GM18508 (cell line): ENCODE measurements around the gene TMEM80.

ENCODE experiments used
- ATAC-seq: cut with Tn5 transposase; IDR thresholded peaks from one replicate; pipeline ENCODE4 v1.9.1; 2021; ENCODE audit warnings: moderate number of reproducible peaks; ENCODE audit not compliant: insufficient read depth, unreplicated experiment

The TMEM80 gene

DNA sequence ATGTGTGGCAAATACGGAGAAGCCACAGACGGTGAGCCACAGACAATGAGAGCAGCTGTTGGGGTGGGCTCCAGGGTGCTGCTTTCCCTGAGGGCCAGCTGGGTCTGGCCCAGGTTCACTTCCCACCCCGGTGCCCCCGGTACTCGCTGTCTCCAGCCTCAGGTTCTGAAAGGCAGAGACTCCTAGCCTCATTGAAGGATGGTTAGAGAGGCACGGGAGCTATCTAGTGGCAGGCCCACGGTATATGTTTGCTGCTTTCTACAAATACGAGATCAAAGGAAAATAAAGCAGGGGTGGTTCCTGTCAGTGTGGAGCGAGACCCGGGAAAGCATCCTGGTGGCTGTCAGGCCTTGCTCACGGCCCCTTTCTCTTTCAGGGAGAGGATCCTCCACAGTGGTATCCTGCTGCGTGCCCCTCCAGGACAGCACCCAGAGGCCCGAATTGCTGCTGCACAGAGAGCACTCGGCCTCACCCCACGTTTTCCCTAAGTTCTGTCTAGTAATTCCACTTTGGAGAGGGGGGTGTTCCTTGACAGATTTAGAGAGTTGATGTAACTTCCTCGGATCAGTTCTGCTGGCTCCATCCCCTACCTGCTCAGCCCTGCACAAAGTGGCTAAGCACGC lies 3.0 kb downstream of the TMEM80 start:
- no peak for ATAC-seq

DNA sequence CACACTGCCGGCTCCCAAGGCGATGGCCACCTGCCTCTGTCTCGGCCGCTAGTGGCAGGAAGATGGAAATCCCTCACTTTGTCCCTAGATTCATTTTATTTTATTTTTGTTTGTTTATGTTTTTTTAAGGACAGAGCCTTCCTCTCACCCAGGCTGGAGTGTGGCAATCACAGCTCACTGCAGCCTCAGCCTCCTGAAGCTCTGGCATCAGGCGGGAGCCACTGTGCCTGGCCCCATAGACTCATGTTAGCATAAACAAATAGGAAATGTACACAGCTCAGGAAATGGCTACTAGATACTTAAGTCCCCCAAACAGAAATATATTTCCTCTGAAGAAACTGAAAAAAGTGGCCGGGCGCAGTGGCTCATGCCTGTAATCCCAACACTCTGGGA lies 3.5 kb downstream of the TMEM80 start:
- no peak for ATAC-seq

DNA sequence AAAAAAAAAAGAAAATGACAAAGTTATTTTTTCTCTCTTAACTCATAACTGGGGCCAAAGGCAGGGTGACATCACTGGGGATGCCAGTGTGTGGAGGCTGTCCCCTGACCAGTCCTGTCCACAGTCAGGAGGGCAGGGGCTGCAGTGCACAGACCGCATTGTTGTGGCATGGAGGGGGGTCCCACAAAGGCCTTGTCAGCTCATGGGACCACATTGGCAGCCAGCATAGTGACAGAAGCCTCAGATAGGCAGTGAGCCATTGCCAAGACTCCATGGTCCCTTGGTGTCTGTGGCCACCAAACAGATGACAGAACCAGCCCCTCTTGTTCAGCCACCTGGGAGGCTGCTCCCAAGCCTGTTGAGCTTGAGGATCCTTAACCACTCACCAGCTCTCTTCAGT lies 4.1 kb downstream of the TMEM80 start:
- ATAC-seq: no peak

DNA sequence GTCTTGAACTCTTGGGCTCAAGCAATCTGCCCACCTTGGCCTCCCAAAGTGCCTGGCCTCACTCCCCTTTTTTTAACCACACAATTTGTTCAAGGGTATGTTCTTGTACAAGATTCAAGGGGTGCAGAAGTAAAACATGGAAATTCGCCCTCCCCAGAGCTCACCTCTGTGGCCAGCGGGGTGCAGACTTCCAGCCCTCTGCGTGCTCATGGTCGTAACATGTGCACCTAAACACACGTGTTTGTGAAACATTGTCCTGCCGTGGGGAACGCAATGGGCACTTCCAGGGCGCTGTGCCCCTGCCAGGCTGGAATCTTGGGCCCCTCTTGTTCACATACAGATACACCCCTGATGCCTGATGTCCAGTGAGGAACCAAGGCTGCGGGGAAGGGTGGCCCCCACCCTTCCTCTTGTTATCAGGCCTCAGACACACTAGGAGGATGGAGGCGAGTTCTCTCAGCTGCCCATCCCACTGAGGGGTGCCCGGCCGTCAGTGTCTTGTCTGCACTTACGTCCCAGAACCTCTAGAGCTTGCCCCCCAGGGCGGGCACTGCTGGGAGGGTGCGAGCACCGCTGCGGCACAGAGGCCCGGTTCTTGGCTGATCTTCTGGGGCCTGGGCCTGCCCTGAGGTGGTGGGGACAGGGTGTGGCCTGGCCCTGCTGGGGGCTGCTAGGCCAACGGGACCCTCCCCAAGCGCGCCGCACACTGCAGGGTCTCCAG lies 6.3 kb downstream of the TMEM80 start:
- no peak for ATAC-seq

DNA sequence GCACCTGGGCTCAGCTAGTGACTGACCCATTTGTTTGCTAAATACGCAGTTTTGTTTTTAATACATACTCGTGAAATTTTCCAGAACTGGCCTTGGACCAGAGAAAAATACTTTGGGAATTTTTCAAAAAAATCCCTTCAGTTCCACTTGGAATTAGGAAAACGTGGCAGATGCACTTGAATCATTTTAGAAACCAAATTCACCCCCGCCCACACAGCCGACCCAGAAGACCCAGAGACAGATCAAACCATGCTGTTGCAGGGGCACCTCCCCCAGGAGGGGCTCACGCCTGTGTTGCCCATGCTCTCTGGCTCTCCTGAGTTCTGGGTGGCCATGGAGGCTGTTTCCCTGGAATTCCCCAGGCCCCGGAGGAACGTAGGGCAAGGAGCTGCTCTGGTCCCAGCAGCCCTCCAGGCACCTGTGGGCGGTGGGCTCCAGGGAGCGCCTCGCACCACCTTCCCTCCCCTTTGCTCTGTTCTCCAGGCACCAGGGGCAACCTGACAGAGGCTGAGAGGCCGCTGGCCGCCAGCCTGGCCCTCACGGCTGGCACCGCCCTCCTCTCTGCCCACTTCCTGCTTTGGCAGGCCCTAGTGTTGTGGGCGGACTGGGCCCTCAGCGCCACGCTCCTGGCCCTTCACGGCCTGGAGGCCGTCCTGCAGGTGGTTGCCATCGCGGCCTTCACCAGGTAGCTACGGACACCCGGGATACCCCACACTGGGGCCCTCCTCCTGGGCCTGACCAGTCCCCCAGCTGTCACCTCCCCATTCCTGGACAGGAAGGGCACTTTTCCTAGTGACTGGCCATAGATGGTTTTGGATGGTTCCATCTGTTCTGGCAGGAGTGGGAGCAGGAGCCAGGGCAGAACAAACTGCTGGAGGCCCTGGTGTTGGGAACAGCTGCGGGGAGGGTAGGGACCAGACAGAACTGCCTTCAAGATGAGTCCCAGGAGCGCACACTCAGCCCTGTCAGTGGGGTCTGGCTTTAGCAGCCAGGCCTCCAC lies 7.1 kb downstream of the TMEM80 start:
- no peak for ATAC-seq

DNA sequence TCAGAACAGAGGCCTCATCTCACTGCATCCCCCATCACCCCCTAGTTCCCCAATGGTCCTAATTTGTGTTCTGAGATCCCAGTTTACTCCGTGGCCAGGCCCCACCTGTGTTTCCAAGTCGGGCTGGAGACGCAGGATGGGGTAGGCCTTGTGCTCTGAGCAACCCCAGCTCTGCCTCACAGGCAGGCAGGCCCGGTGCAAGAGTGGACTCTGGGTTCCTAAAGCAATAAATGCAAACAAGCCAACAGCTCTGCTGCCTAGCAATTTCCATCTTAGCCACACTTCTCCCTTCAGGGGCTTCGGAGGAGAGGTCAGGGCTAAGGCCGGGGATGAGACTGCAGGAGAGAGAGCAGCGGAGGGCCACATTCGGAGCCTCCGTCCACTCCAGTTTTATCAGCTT lies 7.9 kb downstream of the TMEM80 start:
- ATAC-seq: no peak

DNA sequence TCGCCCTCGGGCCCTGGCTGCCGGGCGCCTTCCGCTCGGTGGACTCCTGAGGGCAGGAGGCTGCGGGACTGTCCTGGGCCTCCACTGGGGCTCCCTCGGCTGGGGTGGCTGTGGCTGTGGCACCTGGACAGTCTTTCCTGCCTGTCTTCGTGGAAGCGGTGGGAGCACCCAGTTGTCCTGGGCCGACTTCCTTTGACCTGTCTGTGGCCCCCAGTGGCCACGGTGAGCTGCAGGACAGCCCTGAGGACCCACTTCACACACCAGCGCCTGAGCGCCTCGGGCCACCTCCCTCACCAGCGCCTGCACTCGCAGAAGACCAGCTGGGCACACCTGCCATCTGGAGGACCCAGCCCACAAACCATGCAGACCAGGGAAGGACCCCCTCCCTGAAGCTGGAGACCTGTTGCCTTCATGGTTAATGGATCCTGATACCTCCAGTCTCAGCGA lies 8.6 kb downstream of the TMEM80 start:
- no peak for ATAC-seq

DNA sequence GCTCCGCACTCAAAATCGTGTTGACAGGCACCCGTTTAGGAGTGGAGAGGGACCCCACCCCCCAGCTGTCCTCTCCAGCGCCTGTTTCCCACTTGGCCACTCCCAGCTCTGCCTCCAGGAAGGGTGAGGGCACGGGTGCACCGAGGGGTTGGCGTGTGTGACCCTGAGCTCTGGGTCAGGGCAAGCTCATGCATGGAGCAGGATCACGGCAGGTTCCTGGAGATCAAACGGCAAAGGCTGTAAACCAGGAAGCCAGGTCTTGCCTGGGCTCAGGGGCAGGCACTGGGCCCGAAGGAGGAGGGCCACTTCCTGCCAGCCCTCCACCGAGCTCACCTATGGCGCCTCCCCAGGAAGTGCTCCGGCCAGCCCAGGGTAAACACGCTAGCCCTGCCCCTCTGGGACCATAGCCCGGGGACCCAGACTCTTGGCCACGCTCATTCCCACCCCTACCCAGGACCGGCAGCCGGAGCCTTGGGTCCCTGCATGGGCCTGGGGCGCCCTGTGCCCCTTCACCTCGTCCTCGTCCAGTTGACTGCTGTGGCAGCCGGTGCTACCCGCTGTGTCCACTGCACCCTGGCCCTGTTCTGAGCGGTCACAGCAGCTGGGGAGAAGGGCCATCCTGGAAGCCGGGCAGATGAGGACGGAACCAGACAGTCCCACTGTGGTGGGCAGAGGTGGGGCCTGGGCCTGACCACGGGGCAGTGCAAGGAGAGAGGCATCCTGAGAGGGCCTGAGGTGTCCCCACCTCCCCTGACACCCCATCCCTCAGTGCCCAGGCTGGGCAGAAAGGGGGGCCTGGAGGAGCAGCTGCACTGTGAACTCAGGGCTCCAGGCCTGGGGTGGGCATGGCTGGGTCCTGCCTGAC lies 9.4 kb downstream of the TMEM80 start:
- no peak for ATAC-seq

DNA sequence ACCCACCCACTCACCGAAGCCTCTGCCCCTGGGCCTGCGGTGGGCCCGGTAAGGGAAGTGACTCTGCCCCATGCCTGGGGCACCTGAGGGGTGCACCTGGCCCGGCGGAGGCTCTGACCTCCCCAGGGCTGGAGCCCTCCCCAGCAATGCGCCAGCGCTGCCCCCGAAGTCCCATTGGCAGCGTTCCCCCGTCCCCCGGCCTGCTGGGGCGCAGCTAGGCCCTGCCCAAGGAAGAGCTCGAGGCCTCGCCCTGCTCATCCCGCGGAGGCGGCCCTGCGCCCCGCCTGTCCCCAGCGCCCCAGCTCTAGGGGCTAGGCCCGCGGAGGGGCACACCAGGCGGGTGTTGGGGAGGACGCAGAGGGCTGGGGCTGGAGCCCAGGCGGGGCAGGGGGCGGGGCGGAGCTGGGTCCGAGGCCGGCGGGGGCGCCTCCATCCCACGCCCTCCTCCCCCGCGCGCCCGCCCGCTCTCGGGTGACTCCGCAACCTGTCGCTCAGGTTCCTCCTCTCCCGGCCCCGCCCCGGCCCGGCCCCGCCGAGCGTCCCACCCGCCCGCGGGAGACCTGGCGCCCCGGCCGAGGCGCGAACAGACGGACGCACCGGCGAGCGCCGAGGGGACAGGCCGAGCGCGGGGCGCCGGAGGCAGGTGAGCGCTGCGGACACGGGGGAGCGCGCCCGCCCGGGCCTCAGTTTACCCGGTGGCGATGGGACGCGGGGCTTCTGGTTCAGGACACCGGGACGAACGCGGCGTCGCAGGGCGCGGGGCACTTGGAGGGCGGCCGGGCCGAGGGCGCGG lies 10.2 kb downstream of the TMEM80 start, which contains the start of gene EPS8L2:
EPS8L2 (plus strand) TSS at position 586 of the 793 bp plus-strand sequence. CDS start 3,177 bp downstream, outside the sequence.
- ATAC-seq: no peak

DNA sequence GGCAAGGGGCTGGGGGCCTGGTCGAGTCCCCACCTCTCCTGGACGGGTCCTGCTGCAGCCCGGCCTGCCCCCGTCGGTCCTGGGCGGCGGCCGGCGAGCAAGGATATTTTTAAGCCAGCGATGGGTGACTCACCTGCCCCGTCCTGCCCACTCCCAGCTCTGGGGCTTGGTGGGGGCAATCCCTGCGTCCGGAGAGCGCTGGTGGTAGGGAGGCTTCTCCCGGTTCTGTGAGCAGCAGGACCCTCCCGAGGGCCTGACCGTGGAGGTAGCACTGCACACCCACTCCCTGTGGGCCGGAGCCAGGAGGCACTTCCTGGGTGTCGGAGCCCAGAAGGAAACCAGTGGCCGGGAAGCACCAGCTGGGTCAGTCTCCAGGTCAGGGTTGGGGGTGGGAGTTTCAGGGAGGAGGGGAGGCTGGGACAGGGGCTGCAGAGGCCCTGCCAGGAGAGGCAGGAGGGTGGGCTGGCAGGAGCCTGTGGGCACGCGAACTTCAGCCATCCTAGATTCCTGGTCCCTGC lies 10.9 kb downstream of the TMEM80 start:
- no peak for ATAC-seq

DNA sequence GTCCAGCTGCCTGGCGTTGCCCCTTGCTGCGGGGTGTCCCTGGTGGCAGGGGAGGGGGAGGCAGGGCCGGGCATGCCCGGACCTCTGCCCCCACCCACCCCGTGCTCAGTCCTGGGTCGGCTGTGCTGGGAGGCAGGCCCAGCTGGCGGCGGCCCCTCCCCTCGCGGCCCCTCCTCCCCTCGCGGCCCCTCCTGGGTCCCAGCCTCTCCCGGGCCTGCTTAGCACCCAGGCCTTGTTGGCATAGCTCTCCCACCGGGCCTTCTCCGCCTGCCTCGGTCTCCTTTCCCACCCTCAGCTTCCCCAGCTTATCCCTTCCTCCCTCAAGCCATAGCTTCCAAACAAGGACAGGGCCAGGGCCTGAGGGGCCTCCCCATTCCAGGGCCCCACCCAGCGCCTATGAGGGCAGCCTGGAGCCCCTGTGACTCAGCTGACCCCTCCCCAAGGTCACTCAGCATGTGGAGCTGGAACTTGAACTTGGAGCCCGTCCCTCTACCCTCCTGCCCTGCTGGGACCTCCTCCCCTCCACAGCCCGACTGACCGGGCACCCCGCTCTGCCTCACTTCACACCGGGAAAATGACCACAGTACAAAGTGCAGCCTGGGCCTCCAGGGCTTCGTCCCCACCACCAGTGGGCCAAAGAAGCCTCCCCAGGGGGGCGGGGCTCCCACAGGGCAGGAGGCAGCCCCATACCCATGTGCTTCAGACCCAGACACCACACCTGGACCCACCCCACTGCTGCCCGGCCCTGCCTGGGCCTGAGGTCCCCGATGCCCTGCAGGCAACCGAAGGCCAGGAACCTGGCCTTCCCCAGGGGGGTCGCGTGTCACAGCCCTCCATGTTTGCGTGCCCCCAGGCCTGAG lies 11.6 kb downstream of the TMEM80 start:
- no peak for ATAC-seq

DNA sequence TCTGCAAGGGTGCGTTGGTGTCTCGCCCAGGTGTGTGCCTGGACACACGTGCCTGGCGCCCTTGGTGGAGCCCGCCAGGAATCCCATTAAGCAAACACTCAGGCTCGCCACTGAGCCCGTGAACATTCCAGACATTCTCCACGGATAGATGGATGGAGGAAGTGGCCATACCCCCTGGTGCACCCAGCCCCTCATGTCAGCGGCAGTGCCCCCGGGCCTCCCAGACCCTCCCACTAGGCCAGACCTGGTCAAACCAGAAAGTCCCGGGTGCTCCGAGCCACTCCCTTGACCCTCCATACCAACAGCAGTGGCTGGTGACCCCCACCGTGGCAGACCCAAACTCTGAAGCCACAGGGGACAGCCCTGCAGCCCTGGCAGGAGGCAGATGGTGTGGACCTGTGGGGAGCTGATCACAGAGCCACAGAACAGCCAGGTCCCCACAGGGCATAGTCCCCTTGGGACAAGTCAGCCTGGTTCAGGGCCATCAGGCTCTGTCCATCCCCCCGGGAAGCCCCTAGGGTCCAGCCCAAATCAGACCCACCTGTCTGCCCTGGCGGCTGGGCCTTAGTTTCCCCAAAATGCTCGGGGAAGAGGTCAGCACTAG lies 12.3 kb downstream of the TMEM80 start:
- ATAC-seq: no peak

DNA sequence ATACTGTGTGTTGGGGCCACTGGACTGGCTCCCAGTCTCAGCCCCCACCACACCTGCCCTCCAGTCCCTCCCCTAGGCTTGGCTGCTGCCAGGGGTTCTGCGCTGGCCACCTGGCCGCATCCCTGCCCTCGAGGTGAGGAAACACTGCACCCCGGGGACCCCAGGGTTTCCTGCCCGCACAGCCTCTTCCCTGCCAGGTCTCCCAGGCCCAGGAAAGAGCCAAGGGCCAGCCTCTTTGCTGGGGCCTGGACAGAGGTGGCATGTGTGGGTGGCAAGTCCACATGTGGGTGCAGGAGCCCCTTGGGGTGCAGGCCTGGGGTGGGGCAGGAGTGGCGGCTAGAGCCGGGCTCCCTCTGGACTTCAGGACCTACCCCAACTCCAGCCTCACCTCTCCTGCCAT lies 12.9 kb downstream of the TMEM80 start:
- ATAC-seq: no peak

DNA sequence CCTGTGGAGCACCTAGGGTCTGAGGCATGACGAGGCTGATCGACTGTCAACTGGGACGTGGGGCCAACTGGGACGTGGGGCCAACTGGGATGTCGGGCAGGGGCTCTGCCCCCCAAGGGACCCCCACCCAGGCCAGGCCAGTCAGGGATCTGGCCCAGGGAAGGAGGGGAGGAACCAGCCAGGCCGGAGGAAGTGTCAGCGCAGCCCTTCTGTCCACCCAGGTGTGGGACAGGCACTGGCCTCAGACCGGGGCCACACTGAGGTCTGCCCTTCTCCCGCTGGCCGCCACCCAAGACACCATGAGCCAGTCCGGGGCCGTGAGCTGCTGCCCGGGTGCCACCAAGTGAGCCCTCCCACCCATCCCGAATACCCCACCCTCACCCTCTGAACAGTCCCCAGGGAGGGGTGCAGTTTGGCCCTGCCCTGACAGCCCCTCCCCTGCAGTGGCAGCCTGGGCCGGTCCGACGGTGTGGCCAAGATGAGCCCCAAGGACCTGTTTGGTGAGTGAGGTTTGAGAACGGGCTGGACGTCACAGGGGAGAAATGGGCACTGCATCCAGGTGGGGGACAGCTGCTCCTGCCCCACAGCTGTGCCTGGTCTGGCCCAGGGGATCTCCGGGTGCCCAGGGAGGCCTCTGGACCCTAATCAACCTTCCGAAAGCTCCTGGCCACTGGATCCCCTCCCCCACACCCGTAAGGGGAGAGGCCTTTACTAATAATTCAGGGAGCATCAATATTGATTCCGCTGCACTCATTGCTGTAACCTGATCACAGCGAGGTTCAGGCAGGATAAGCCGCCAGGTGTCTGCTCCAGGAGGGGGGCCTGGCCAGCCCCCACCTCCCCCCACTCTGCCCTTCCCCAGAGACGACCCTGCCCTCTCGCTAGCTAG lies 13.7 kb downstream of the TMEM80 start:
- ATAC-seq: no peak

DNA sequence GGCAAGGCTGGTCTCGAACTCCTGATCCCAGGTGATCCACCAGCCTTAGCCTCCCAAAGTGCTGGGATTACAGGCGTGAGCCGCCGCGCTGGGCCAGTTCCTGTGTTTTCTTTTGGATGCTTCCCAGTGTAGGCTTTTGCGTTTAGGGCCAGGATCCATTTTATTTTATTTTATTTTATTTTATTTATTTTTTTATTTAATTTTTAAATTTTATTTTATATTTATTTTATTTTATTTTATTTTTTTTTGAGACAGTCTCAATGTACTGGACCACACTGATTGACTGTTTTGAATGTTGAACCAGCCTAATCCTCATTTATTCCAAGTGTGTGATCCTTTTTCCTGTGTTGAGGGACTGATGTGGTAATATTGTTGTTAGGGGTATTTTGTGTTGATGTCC lies 18.8 kb downstream of the TMEM80 start:
- no peak for ATAC-seq

DNA sequence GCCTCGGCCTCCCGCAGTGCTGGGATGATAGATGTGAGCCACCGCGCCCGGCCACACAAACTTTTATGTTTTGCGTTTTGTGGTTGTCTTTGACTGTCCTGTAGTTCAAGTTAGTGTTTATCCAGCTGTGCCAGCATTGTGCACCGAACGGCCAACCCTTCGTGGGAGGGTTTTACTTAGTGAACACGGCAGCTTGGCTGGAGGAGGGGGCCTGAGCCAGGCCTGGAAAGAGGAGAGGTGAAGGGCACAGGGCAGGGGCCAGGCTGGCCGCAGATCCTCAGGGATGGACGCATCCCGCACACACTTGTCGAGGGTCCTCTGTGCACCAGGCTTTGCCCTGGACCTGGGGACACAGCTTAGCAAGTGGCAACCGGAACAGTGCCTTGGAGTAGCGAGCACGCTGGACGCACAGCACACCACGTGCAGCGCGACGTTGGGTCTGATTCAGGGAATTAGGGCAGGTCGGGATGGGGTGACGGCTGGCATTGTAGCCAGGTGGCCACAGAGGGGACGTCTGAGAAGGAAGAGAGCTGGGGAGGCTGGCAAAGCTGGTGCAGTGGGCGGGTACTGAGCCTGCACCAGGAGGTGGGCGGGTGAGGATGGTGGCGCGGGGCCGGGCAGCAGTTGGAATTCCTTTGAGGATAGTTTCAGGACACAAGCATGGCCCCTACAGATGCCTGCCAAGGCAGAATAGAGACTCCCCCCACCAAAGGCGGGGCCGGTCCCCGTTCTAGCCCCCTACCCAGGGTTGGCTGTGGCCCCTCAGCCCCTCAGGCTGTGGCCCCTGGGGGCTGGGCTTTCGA lies 23.8 kb downstream of the TMEM80 start:
- no peak for ATAC-seq
